GM12878 (cell line): ENCODE measurements around the gene DOCK9.

Source experiments
- CEBPB ChIP-seq, 2 experiments: fragments of 150-350 bp in 1 of 2; IDR thresholded peaks; 2 replicates each; pipeline ENCODE4 v1.6.1; 2012 to 2014; ENCODE audit warnings: low read depth in 2 of 2, low read length in 2 of 2, borderline replicate concordance in 1 of 2, inconsistent platforms in 1 of 2
- EGR1 ChIP-seq, 2 experiments: IDR thresholded peaks; 1 replicate in 1 of 2; 2 replicates in 1 of 2; pipeline ENCODE4 v1.6.1; 2011 to 2012; ENCODE audit warnings: low read depth in 2 of 2, low read length in 2 of 2, borderline replicate concordance in 1 of 2, mild to moderate bottlenecking in 1 of 2, moderate library complexity in 1 of 2
- EZH2 ChIP-seq: IDR thresholded peaks from 2 replicates; pipeline ENCODE4 v1.6.1; 2012; ENCODE audit warnings: low read depth, mild to moderate bottlenecking, control low read depth, inconsistent platforms, low read length, borderline replicate concordance; ENCODE audit not compliant: control insufficient read depth
- FOXM1 ChIP-seq: IDR thresholded peaks from 2 replicates; pipeline ENCODE4 v1.6.1; 2012; ENCODE audit warnings: low read depth, mild to moderate bottlenecking, inconsistent platforms, low read length, moderate library complexity
- HDAC2 ChIP-seq: fragments of 200-600 bp; sonication (generic); IDR thresholded peaks from 2 replicates; pipeline ENCODE4 v1.6.1; 2017
- POLR2A ChIP-seq: IDR thresholded peaks from 2 replicates; pipeline ENCODE4 v1.6.1; 2011; ENCODE audit warnings: low read depth, mild to moderate bottlenecking, low read length
- RBBP5 ChIP-seq: fragments of 200-600 bp; sonication (generic); conservative IDR thresholded peaks from 2 replicates; pipeline ENCODE4 v1.6.1; 2016
- RELA ChIP-seq: fragments of 450-650 bp; IDR thresholded peaks from 2 replicates; pipeline ENCODE4 v1.8.0; 2014; ENCODE audit warnings: borderline replicate concordance; ENCODE audit not compliant: partially characterized antibody
- SRF ChIP-seq, 2 experiments: IDR thresholded peaks; 2 replicates each; pipeline ENCODE4 v1.6.1; 2011; ENCODE audit warnings: low read depth in 2 of 2, low read length in 2 of 2, mild to moderate bottlenecking in 1 of 2, moderate library complexity in 1 of 2
- TAF1 ChIP-seq: IDR thresholded peaks from 2 replicates; pipeline ENCODE4 v1.6.1; 2011; ENCODE audit warnings: mild to moderate bottlenecking, low read depth, low read length, borderline replicate concordance
- TF ChIP-seq, protein P1 (sequence below), 3 experiments: IDR thresholded peaks in 2 of 3; conservative IDR thresholded peaks in 1 of 3; 2 replicates each; pipeline ENCODE4 v1.5.1; 2011; ENCODE audit warnings: low read depth in 3 of 3, low read length in 3 of 3, mild to moderate bottlenecking in 3 of 3, control low read depth in 2 of 3, moderate library complexity in 2 of 3, inconsistent platforms in 1 of 3, mixed read lengths in 1 of 3; ENCODE audit not compliant: control insufficient read depth in 2 of 3, insufficient read depth in 1 of 3; ENCODE audit errors: extremely low read depth in 1 of 3
- TF ChIP-seq, protein P2 (sequence below): IDR thresholded peaks from 2 replicates; pipeline ENCODE4 v1.6.1; 2011; ENCODE audit warnings: mild to moderate bottlenecking, low read depth, low read length, moderate library complexity; ENCODE audit not compliant: insufficient replicate concordance

DNA sequence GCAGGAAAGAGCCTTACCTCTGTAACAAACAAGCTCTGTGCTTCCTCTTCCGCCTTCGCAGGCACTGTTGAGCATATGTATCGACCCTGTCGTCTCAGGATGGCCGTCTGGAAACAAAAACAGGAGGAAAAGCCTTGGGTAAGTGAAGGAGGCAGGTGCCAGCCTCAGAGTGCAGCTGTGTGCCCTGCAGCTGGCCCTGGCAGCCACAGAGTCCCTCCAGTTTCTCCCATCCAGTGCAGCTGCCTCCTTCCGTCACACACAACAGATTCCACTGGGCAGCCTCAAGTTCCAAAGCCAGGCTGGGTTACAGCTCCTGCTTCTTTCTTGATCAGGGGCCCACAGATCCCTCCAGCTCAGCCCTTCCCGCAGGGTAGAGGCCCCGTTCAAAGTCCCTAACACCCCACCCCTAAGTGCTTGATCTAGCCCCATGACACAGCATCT, 47.7 kb downstream of the DOCK9 start:
- no peak for TF ChIP-seq HDAC2
- TF ChIP-seq POLR2A: no peak
- TF ChIP-seq RELA: no peak
- TF ChIP-seq, protein P1, sequence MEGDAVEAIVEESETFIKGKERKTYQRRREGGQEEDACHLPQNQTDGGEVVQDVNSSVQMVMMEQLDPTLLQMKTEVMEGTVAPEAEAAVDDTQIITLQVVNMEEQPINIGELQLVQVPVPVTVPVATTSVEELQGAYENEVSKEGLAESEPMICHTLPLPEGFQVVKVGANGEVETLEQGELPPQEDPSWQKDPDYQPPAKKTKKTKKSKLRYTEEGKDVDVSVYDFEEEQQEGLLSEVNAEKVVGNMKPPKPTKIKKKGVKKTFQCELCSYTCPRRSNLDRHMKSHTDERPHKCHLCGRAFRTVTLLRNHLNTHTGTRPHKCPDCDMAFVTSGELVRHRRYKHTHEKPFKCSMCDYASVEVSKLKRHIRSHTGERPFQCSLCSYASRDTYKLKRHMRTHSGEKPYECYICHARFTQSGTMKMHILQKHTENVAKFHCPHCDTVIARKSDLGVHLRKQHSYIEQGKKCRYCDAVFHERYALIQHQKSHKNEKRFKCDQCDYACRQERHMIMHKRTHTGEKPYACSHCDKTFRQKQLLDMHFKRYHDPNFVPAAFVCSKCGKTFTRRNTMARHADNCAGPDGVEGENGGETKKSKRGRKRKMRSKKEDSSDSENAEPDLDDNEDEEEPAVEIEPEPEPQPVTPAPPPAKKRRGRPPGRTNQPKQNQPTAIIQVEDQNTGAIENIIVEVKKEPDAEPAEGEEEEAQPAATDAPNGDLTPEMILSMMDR (IDR thresholded peaks at IDR 0.05 in 2 of 3, conservative IDR thresholded peaks at IDR 0.05 in 1 of 3; ENCODE audit: control insufficient read depth in 2 of 3, extremely low read depth in 1 of 3, insufficient read depth in 1 of 3, low read depth in 3 of 3, low read length in 3 of 3): no peak
- TF ChIP-seq FOXM1: no peak
- TF ChIP-seq TAF1: no peak
- TF ChIP-seq RBBP5: no peak
- TF ChIP-seq, protein P2, sequence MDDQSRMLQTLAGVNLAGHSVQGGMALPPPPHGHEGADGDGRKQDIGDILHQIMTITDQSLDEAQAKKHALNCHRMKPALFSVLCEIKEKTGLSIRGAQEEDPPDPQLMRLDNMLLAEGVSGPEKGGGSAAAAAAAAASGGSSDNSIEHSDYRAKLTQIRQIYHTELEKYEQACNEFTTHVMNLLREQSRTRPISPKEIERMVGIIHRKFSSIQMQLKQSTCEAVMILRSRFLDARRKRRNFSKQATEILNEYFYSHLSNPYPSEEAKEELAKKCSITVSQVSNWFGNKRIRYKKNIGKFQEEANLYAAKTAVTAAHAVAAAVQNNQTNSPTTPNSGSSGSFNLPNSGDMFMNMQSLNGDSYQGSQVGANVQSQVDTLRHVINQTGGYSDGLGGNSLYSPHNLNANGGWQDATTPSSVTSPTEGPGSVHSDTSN: no peak
- TF ChIP-seq SRF (IDR thresholded peaks at IDR 0.05; ENCODE audit: low read depth in 2 of 2, low read length in 2 of 2): no peak
- TF ChIP-seq EZH2: no peak
- TF ChIP-seq CEBPB (IDR thresholded peaks at IDR 0.05; ENCODE audit: borderline replicate concordance in 1 of 2, low read depth in 2 of 2, low read length in 2 of 2): no peak
- no peak for TF ChIP-seq EGR1 (IDR thresholded peaks at IDR 0.05; ENCODE audit: borderline replicate concordance in 1 of 2, low read depth in 2 of 2, low read length in 2 of 2)
